GM18868 (cell line): ENCODE results near the gene RAB11FIP4.
"Not testable (repeated sequence)": the region's sequence is repeated elsewhere in the genome, so short reads cannot be mapped to it uniquely, and the experiment has no call there.

Experiments used
- ATAC-seq: cut with Tn5 transposase; IDR thresholded peaks from one replicate; pipeline ENCODE4 v1.9.1; 2021; ENCODE audit warnings: mild to moderate bottlenecking, moderate library complexity; ENCODE audit not compliant: unreplicated experiment

RAB11FIP4 gene

GRCh38 chr17:31391496-31391949 is at the start of gene RAB11FIP4:
Gene RAB11FIP4, plus strand, starts transcription at chr17:31391675. Its CDS starts 178 bp downstream, at chr17:31391853.
- ATAC-seq: no peak

GRCh38 chr17:31345191-31345747 is 46.2 kb upstream of the RAB11FIP4 start:
- ATAC-seq: not testable (repeated sequence)

GRCh38 chr17:31349454-31349853 is 42.0 kb upstream of the RAB11FIP4 start:
- ATAC-seq: no peak

- no peak for ATAC-seq
These were observed 35.5 kb upstream of the RAB11FIP4 start for GRCh38 chr17:31355935-31356334.

- no peak for ATAC-seq
These were observed 34.4 kb upstream of the RAB11FIP4 start for GRCh38 chr17:31357091-31357490.

- ATAC-seq: no peak
These were observed 33.6 kb upstream of the RAB11FIP4 start for GRCh38 chr17:31357839-31358394.

GRCh38 chr17:31364012-31364411 is 27.5 kb upstream of the RAB11FIP4 start:
- no peak for ATAC-seq

- no peak for ATAC-seq
These were observed 25.4 kb upstream of the RAB11FIP4 start for GRCh38 chr17:31366088-31366487.

- ATAC-seq: no peak
These were observed 22.2 kb upstream of the RAB11FIP4 start for GRCh38 chr17:31369266-31369665.

- no peak for ATAC-seq
These were observed 19.9 kb upstream of the RAB11FIP4 start for GRCh38 chr17:31371511-31372097.

GRCh38 chr17:31373150-31374093 is 18.1 kb upstream of the RAB11FIP4 start:
- no peak for ATAC-seq

- ATAC-seq: no peak
These were observed 17.4 kb upstream of the RAB11FIP4 start for GRCh38 chr17:31374094-31374447.

- no peak for ATAC-seq
These were observed 17.0 kb upstream of the RAB11FIP4 start for GRCh38 chr17:31374503-31374902.

GRCh38 chr17:31378638-31379037 is 12.8 kb upstream of the RAB11FIP4 start:
- no peak for ATAC-seq

- no peak for ATAC-seq
These were observed 11.8 kb upstream of the RAB11FIP4 start for GRCh38 chr17:31379597-31380205.

- ATAC-seq: no peak
These were observed 10.3 kb upstream of the RAB11FIP4 start for GRCh38 chr17:31381165-31381668.

- not testable (repeated sequence) for ATAC-seq
These were observed 8.7 kb upstream of the RAB11FIP4 start for GRCh38 chr17:31382668-31383275.

- not testable (repeated sequence) for ATAC-seq
These were observed 8.0 kb upstream of the RAB11FIP4 start for GRCh38 chr17:31383488-31383887.

GRCh38 chr17:31385428-31386285 is 5.8 kb upstream of the RAB11FIP4 start:
- no peak for ATAC-seq
